ENCODE results near the gene CIRBP. TPM values are rescaled to one million over a fixed set of nuclear protein-coding genes. Genes with fewer than 3 reads are reported as not detected.

Gene CIRBP
- total RNA-seq, 4 donors from 2014 or later, result 389 to 640 (median 576) TPM

DNA sequence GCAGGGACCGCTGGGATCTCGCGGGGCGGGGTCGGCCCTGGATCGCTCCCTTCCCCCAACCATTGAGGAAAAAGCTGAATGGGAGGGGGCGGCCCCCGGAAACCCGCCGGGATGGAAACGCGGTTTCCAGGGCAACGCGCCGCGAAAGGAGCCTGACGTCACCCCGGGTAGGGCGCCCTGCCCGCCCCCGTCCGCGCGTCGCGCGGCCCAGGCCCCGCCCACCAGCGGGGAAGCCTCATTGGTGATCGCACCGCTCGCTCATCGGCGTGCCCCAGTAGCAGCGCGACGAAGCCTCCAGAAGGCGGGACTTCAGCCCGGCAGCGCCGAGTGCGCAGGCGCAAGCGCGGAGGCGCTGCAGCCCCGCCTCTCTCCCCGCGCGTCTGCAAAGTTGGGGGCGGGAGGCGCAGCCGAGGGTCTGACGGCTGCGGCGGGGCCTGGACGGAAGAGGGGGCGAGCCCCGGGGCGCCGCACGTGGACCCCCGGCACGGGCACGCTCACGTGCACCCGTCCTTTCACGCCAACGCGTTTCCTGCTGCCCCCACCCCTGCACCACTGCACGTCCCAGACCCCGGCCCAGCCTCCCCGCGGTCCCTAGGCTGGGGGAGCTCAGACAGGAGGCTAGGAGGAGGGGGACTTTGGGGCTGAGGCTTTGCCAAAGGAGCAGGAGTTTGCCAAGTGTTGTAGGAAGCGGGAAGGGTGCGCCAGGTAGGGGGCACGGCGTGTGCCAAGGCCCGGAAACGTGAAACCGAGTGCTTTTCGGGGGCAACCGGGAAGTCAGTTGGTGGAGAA is 8.2 kb upstream of the CIRBP start:
- H3K27me3 ChIP-seq, result no peaks in the 10 kb centered on the region
- H3K4me1 ChIP-seq, result peaks cover 0 to 95% (median 66%) of the 10 kb centered on the region in 4 donors
- 1 to 2% methylated on average over 33 to 80 of the region's 83 CpGs for whole genome bisulfite sequencing, 2 donors
- H3K9me3 ChIP-seq, result no peaks in the 10 kb centered on the region
- peaks cover 0 to 25% (median 5%) of the 10 kb centered on the region in 3 donors for H3K36me3 ChIP-seq
- peak overlapping the region; percentile 37 to 69 (median 62) for H3K4me3 ChIP-seq
- peak; percentile 70 to 77 for TF ChIP-seq EP300 (IDR thresholded peaks at IDR 0.05)
- TF ChIP-seq POLR2A (IDR thresholded peaks at IDR 0.05), result peak; percentile 20 to 61
- TF ChIP-seq, protein P1, sequence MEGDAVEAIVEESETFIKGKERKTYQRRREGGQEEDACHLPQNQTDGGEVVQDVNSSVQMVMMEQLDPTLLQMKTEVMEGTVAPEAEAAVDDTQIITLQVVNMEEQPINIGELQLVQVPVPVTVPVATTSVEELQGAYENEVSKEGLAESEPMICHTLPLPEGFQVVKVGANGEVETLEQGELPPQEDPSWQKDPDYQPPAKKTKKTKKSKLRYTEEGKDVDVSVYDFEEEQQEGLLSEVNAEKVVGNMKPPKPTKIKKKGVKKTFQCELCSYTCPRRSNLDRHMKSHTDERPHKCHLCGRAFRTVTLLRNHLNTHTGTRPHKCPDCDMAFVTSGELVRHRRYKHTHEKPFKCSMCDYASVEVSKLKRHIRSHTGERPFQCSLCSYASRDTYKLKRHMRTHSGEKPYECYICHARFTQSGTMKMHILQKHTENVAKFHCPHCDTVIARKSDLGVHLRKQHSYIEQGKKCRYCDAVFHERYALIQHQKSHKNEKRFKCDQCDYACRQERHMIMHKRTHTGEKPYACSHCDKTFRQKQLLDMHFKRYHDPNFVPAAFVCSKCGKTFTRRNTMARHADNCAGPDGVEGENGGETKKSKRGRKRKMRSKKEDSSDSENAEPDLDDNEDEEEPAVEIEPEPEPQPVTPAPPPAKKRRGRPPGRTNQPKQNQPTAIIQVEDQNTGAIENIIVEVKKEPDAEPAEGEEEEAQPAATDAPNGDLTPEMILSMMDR (IDR thresholded peaks at IDR 0.05), result peak in 1 of 5 experiments; percentile 6
- DNase-seq (ENCODE audit: low spot score in 2 of 2), result peak; percentile 85 to 93
- H3K27ac ChIP-seq, result peak overlapping the region; percentile 76 to 99 (median 95)

DNA sequence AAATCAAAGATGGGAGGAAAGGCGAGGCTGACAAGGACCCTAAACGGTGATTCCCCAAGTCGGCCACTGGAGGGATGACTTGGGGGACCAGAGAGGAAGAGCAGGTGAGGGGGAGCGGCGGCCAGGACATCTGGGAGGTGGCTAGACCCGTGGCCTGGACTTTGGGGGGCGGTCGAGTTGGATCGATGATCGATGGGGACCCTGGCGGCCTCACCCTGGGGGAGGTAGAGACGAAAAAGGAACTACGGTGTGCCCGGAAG is 7.7 kb upstream of the CIRBP start:
- no peaks in the 10 kb centered on the region for H3K27me3 ChIP-seq
- H3K27ac ChIP-seq, result peak overlapping the region; percentile 76 to 99 (median 95)
- peaks cover 0 to 19% (median 3%) of the 10 kb centered on the region in 3 donors for H3K36me3 ChIP-seq
- H3K9me3 ChIP-seq, result no peaks in the 10 kb centered on the region
- TF ChIP-seq POLR2A (IDR thresholded peaks at IDR 0.05), result no peak
- TF ChIP-seq, protein P1 (IDR thresholded peaks at IDR 0.05), result peak in 2 of 5 experiments; percentile 5 to 46
- H3K4me3 ChIP-seq, result peak overlapping the region; percentile 37 to 69 (median 62)
- peaks cover 0 to 95% (median 69%) of the 10 kb centered on the region in 4 donors for H3K4me1 ChIP-seq
- 15 to 19% methylated on average over 14 of the region's 14 CpGs for WGBS, 2 donors
- no peak for DNase-seq (ENCODE audit: low spot score in 2 of 2)

DNA sequence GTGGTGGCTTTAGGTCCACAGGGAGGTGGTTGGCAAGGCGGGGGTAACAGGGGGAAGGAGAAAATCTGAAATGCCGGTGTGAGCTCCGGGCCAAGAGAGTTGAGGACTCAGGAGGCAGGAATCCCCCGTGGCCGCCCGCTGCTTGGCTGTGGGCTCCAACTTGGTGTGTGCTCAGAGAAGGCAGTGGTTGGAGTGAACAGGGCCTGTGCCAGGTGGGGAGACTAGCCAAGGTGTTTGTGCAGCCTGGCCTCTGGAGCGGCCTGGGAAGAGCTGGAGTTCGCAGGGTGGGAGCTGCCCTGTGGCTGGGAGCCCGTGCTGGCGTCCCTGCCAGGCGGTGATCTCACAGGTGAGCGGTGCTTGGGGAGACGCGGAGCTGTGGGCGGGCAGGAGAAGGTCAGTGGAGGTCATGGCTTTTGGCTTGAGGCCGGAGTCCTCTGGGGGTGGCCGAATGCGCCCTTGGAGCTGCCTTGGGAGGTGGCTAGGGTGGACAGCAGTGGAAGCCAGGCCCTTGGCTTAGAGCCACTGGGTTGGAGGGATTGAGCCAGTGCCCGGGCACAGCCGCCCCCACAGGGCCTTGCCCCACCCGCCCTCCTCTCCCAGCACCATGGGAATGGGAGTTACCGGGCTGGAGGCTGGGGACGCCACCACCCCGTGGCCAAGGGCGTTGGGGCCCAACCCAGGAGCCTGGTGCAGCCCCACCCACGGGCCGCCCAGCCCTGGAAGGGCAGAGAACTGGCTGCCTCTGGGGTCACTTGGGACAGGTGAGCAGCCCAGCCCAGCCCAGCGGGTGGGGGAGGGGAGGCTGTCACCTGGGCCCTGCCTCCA is 7.1 kb upstream of the CIRBP start:
- 15 to 17% methylated on average over 26 to 27 of the region's 28 CpGs for WGBS, 2 donors
- H3K27ac ChIP-seq, result peak overlapping the region; percentile 76 to 99 (median 95)
- peak overlapping the region; percentile 37 to 69 (median 62) for H3K4me3 ChIP-seq
- peaks cover under 1 to 96% (median 74%) of the 10 kb centered on the region in 4 donors for H3K4me1 ChIP-seq
- H3K27me3 ChIP-seq, result no peaks in the 10 kb centered on the region
- DNase-seq (ENCODE audit: low spot score in 2 of 2), result peak in 1 of 2 donors; percentile 41
- H3K36me3 ChIP-seq, result peaks cover 0 to 14% (median 3%) of the 10 kb centered on the region in 3 donors
- no peaks in the 10 kb centered on the region for H3K9me3 ChIP-seq
- TF ChIP-seq EP300 (IDR thresholded peaks at IDR 0.05), result peak in 1 of 2 donors; percentile 33
- TF ChIP-seq, protein P1 (IDR thresholded peaks at IDR 0.05), result no peak

DNA sequence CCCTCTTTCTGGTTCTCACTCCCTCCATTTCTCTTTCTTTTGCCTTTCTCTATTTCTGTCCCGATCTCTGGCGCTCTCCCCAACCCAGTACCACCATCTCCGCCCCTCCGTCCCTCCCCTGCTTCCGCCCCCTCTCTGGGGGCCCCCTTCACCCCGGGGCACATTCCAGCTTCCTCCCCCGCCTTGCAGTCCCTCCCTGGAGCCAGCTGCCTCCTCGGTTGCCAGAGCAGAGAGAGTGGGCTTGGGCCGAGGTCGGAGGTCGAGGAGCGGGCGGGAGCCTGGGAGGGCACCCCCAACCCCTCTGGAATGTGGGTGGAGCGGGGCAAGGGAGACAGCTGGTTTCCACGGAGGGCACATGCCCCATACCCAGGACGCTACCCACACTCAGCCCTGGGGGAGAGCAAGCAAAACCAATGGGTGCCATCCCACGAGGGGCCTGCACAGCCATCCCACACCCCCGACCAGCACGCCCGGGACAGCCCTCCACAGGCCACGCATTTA is 6.5 kb upstream of the CIRBP start:
- Histone ChIP-seq H3K27ac (peak overlapping the region; percentile 76 to 99 (median 95)), H3K36me3 (peaks cover 0 to 7% (median 2%) of the 10 kb centered on the region in 3 donors), H3K4me1 (peaks cover 3 to 96% (median 79%) of the 10 kb centered on the region in 4 donors), H3K4me3 (peak overlapping the region in 1 of 4 donors; percentile 69), H3K27me3 (no peaks in the 10 kb centered on the region), H3K9me3 (no peaks in the 10 kb centered on the region)
- no peak for DNase-seq (ENCODE audit: low spot score in 2 of 2)
- TF ChIP-seq, protein P1 (IDR thresholded peaks at IDR 0.05), result no peak
- no peak for TF ChIP-seq EP300 (IDR thresholded peaks at IDR 0.05)
- no peak for TF ChIP-seq POLR2A (IDR thresholded peaks at IDR 0.05)
- 22 to 34% methylated on average over 18 to 19 of the region's 21 CpGs for WGBS, 2 donors
